ENCODE measurements around the gene SLC38A3.
"Not testable (repeated sequence)": the region's sequence is repeated elsewhere in the genome, so short reads cannot be mapped to it uniquely, and the experiment has no call there.

The SLC38A3 gene

GRCh38 chr3:50231581-50231980 lies 26.5 kb downstream of the SLC38A3 start:
- no peak for DNase-seq (ENCODE audit: low read depth)

- DNase-seq (ENCODE audit: low read depth), result no peak
Observed at GRCh38 chr3:50232303-50232702, 27.2 kb downstream of the SLC38A3 start.

GRCh38 chr3:50233176-50233575 lies 28.1 kb downstream of the SLC38A3 start:
- no peak for DNase-seq (ENCODE audit: low read depth)

- peak; percentile 98 for DNase-seq (ENCODE audit: low read depth)
Observed at GRCh38 chr3:50235716-50236483, 30.8 kb downstream of the SLC38A3 start, which contains the start of gene GNAI2. GNAI2 (plus strand) TSS chr3:50236204; CDS start chr3:50236336, 132 bp downstream.

GRCh38 chr3:50236484-50237132 lies 31.5 kb downstream of the SLC38A3 start:
- no peak for DNase-seq (ENCODE audit: low read depth)

- no peak for DNase-seq (ENCODE audit: low read depth)
Observed at GRCh38 chr3:50237133-50237651, 32.1 kb downstream of the SLC38A3 start.

- DNase-seq (ENCODE audit: low read depth), result peak; percentile 71
Observed at GRCh38 chr3:50237754-50238548, 32.9 kb downstream of the SLC38A3 start.

GRCh38 chr3:50238549-50239026 lies 33.5 kb downstream of the SLC38A3 start:
- no peak for DNase-seq (ENCODE audit: low read depth)

- DNase-seq (ENCODE audit: low read depth), result no peak
Observed at GRCh38 chr3:50239649-50240048, 34.6 kb downstream of the SLC38A3 start.

GRCh38 chr3:50241163-50241562 lies 36.1 kb downstream of the SLC38A3 start:
- DNase-seq (ENCODE audit: low read depth), result no peak

- DNase-seq (ENCODE audit: low read depth), result no peak
Observed at GRCh38 chr3:50241713-50242380, 36.8 kb downstream of the SLC38A3 start.

- DNase-seq (ENCODE audit: low read depth), result no peak
Observed at GRCh38 chr3:50242381-50242770, 37.3 kb downstream of the SLC38A3 start.

- no peak for DNase-seq (ENCODE audit: low read depth)
Observed at GRCh38 chr3:50242851-50243542, 37.9 kb downstream of the SLC38A3 start.

GRCh38 chr3:50243543-50243895 lies 38.4 kb downstream of the SLC38A3 start:
- DNase-seq (ENCODE audit: low read depth), result no peak

- not testable (repeated sequence) for DNase-seq (ENCODE audit: low read depth)
Observed at GRCh38 chr3:50244813-50245212, 39.7 kb downstream of the SLC38A3 start.

- no peak for DNase-seq (ENCODE audit: low read depth)
Observed at GRCh38 chr3:50245251-50245745, 40.2 kb downstream of the SLC38A3 start.

GRCh38 chr3:50245831-50246516 lies 40.9 kb downstream of the SLC38A3 start:
- DNase-seq (ENCODE audit: low read depth), result peak; percentile 77

- peak; percentile 93 for DNase-seq (ENCODE audit: low read depth)
Observed at GRCh38 chr3:50246517-50246954, 41.5 kb downstream of the SLC38A3 start.

- DNase-seq (ENCODE audit: low read depth), result no peak
Observed at GRCh38 chr3:50248387-50248786, 43.3 kb downstream of the SLC38A3 start.

GRCh38 chr3:50249457-50249856 lies 44.4 kb downstream of the SLC38A3 start:
- DNase-seq (ENCODE audit: low read depth), result no peak
